ENCODE measurements around the gene RAMP3.

The RAMP3 gene

DNA sequence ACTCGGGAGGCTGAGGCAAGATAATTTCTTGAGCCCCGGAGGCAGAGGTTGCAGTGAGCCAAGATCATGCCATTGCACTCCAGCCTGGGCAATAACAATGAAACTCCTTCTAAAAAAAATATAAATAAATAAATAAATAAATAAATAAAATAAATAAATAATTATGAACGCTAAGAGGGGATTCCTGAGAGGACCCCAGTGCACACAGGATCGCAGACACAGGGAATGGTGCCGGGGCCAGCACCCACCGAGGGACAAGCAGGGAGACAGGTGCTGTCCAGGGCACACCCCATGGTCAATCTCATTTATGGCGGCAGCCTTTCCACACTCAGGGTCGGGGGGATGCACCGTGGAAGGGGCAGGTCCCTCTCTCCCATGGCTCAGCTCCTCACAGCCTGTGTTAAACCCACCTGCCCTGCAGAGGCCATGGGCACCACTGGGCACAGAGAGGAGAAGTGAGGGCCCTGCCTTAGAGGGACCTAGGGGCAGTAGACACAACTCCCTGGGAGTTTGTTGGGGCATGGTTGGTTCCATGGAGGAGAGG lies 2.2 kb upstream of the RAMP3 start:
- no peak overlapping the region for H3K4me3 ChIP-seq (ENCODE audit: low read depth, low read length)
- H3K27ac ChIP-seq = no peak overlapping the region
- TF ChIP-seq, protein P1, sequence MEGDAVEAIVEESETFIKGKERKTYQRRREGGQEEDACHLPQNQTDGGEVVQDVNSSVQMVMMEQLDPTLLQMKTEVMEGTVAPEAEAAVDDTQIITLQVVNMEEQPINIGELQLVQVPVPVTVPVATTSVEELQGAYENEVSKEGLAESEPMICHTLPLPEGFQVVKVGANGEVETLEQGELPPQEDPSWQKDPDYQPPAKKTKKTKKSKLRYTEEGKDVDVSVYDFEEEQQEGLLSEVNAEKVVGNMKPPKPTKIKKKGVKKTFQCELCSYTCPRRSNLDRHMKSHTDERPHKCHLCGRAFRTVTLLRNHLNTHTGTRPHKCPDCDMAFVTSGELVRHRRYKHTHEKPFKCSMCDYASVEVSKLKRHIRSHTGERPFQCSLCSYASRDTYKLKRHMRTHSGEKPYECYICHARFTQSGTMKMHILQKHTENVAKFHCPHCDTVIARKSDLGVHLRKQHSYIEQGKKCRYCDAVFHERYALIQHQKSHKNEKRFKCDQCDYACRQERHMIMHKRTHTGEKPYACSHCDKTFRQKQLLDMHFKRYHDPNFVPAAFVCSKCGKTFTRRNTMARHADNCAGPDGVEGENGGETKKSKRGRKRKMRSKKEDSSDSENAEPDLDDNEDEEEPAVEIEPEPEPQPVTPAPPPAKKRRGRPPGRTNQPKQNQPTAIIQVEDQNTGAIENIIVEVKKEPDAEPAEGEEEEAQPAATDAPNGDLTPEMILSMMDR (IDR thresholded peaks at IDR 0.05; ENCODE audit: low read depth, low read length) = no peak
- H3K27me3 ChIP-seq (ENCODE audit: insufficient read depth, low read depth, severe bottlenecking) = no peaks in the 10 kb centered on the region
- H3K36me3 ChIP-seq = no peaks in the 10 kb centered on the region
- DNase-seq = no peak
- no peaks in the 10 kb centered on the region for H3K9me3 ChIP-seq (ENCODE audit: severe bottlenecking)

DNA sequence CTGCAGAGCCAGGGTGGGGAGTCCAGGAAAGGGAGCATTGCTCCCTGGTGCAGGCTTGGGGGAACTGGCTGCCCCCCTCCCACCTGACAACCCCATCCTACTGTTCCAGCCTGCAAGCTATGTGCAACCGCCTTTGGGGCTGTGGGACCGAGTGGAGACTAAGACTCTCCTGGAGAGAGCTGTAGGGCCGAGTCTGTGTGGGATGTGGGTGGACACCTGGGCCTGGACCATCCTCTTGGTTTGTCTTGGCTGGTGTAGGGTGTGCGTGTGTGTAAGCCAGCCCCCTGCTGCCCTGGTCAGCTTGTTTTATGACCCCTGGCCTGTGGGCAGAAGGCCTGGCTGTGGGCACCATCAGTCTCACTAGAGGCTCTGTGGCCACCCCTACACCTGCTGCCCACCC lies 1.6 kb upstream of the RAMP3 start:
- TF ChIP-seq, protein P1 (IDR thresholded peaks at IDR 0.05; ENCODE audit: low read depth, low read length) = no peak
- no peaks in the 10 kb centered on the region for H3K36me3 ChIP-seq
- H3K9me3 ChIP-seq (ENCODE audit: severe bottlenecking) = no peaks in the 10 kb centered on the region
- DNase-seq = no peak
- H3K27ac ChIP-seq = no peak overlapping the region
- no peak overlapping the region for H3K4me3 ChIP-seq (ENCODE audit: low read depth, low read length)
- H3K27me3 ChIP-seq (ENCODE audit: insufficient read depth, low read depth, severe bottlenecking) = no peaks in the 10 kb centered on the region

DNA sequence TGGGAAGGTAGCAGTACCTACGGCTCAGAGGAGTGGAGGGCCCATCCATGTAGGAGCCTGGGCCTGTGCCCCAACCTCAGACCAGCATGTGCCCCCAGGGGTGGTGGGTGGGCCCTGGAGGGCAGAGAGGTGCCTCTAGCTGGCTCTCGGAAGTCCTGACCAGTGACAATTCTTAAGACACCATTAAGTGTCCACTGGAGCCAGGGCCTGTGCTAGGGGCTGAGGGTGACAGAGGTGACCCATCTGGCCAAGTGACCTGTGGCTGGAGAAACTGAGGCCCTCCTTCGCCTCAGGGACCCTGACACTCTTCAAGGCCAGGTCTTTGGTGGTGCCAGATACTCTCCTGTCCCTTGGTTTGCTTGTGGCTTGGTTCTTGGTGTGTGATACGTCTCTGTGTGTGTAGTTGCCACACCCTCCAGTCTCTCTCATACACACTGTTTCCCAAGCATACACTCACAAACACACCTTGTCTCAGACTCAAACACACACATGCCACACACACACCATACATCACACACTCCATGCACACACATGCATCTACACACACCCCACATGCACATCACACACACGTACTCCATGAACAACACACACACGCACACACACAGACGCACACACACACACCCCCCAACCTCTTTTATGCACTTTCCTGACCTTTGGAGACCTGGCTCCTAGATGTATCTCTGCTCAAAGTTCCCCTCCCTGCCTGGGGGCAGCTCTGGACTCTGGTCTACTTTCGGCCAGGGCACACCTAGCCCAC lies 897 bp upstream of the RAMP3 start:
- TF ChIP-seq, protein P1 (IDR thresholded peaks at IDR 0.05; ENCODE audit: low read depth, low read length) = no peak
- no peak for DNase-seq
- no peak overlapping the region for H3K27ac ChIP-seq
- no peak overlapping the region for H3K4me3 ChIP-seq (ENCODE audit: low read depth, low read length)
- no peaks in the 10 kb centered on the region for H3K36me3 ChIP-seq
- H3K27me3 ChIP-seq (ENCODE audit: insufficient read depth, low read depth, severe bottlenecking) = no peaks in the 10 kb centered on the region
- H3K9me3 ChIP-seq (ENCODE audit: severe bottlenecking) = no peaks in the 10 kb centered on the region

DNA sequence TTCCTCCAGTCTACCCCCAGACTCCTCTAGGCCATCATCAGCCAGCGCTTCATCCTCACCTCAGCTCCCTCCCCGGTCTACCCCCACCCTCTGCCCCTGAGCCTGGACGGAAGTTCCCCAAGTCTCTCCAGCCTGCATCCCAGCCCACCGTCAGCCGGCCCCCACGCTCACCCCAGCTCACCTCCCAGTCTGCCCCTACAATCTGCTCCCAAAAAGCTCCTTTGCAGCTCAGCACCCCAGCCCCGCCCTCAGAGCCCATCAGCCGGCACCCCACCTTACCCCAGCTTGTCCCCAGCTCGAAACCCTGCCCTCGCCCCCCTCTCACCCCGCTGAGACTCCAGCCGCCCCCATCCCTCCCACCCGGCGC lies 322 bp upstream of the RAMP3 start:
- Histone ChIP-seq H3K27me3 (ENCODE audit: insufficient read depth, low read depth, severe bottlenecking) (no peaks in the 10 kb centered on the region), H3K4me3 (ENCODE audit: low read depth, low read length) (no peak overlapping the region), H3K36me3 (no peaks in the 10 kb centered on the region), H3K27ac (no peak overlapping the region), H3K9me3 (ENCODE audit: severe bottlenecking) (no peaks in the 10 kb centered on the region)
- TF ChIP-seq, protein P1 (IDR thresholded peaks at IDR 0.05; ENCODE audit: low read depth, low read length) = no peak
- no peak for DNase-seq

DNA sequence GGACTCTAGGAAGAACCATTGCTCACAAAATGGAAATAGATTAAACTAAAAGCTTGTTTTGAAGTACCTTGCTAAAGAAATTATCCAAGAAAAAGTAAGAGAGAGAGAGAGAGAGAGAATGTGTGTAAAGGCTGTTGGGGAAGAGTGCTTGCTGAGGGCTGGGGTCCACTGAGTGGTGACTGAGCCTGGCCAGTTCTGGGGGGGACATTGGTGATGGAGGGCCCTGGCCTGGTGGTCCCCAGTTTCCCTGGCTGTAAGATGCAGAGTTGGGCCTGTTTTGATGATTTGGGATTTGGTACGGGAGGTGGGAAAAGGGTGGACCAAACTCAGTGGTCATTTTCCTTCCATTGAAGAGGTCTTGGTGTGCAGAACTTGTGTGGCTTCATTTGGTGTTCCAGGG lies 880 bp downstream of the RAMP3 start:
- Histone ChIP-seq H3K4me3 (ENCODE audit: low read depth, low read length) (no peak overlapping the region), H3K36me3 (no peaks in the 10 kb centered on the region), H3K27me3 (ENCODE audit: insufficient read depth, low read depth, severe bottlenecking) (no peaks in the 10 kb centered on the region), H3K9me3 (ENCODE audit: severe bottlenecking) (no peaks in the 10 kb centered on the region), H3K27ac (no peak overlapping the region)
- no peak for DNase-seq
- TF ChIP-seq, protein P1 (IDR thresholded peaks at IDR 0.05; ENCODE audit: low read depth, low read length) = no peak

DNA sequence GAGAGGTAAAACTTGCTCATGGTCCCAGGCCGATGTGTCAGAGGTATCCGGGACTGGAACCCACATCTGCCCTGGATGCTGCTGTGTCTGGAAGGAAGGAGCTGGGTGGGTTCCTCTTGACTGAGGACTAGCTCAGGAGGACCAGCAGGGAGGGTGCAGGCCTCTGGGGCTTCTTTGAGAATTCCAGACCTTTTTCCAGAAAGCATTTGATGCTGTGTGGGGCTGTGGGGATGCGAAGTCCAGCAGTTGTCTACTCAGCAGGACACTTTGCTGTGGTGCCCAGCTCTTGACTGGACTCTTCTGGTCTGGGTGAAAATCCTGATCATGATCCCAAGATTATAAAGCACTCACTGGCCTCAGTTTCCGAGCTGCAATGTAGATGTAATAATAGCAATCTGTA lies 1.7 kb downstream of the RAMP3 start:
- DNase-seq = no peak
- Histone ChIP-seq H3K4me3 (ENCODE audit: low read depth, low read length) (no peak overlapping the region), H3K27ac (no peak overlapping the region), H3K36me3 (no peaks in the 10 kb centered on the region), H3K27me3 (ENCODE audit: insufficient read depth, low read depth, severe bottlenecking) (no peaks in the 10 kb centered on the region), H3K9me3 (ENCODE audit: severe bottlenecking) (no peaks in the 10 kb centered on the region)
- TF ChIP-seq, protein P1 (IDR thresholded peaks at IDR 0.05; ENCODE audit: low read depth, low read length) = no peak

Data from WERI-Rb-1 (cell line).